Measurements from ENCODE around the gene C18orf63.

The C18orf63 gene

DNA sequence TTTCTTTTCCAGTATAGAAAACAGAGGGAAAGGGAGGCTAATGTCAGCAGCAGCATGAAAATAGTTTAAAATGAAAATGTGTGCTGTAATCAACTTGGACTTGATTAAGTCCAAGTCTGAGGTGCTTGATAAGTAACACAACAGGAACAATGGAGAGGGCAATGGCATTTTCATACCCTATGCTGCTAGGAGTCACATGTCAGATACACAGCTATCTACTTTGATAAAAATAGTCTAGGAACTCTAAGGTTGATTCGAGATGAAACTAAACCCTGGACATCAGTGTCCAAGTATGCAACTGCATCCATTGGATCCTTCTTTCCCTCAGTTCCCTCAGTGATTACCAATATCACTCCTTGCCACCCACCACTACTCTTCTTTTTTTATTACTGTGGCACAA lies 4.6 kb upstream of the C18orf63 start:
- Histone ChIP-seq H3K27me3 (ENCODE audit: insufficient read depth, low read length, poor library complexity, severe bottlenecking) (no peaks in the 10 kb centered on the region), H3K9me3 (ENCODE audit: insufficient read depth, low read depth, low read length) (0 out of 2 replicates have a peak, but pooled peaks cover 3% of the 10 kb centered on the region), H3K79me2 (ENCODE audit: insufficient read depth, low read length) (no peaks in the 10 kb centered on the region), H2AFZ (ENCODE audit: low read length) (no peak overlapping the region), H3K4me3 (ENCODE audit: low read length, poor library complexity, severe bottlenecking) (no peak overlapping the region), H3K9ac (ENCODE audit: low read depth, low read length, poor library complexity, severe bottlenecking) (no peak overlapping the region), H4K20me1 (ENCODE audit: insufficient read depth, low read length, poor library complexity, severe bottlenecking) (no peaks in the 10 kb centered on the region), H3K4me2 (ENCODE audit: low read depth, low read length, poor library complexity, severe bottlenecking) (no peak overlapping the region), H3K36me3 (ENCODE audit: insufficient read depth, low read length) (no peaks in the 10 kb centered on the region), H3F3A (ENCODE audit: low read depth) (no peaks in the 10 kb centered on the region), H3K9me2 (replicated peaks; ENCODE audit: low read depth, low read length) (no peaks in the 10 kb centered on the region), H3K4me1 (ENCODE audit: insufficient read depth, low read length, poor library complexity, severe bottlenecking) (no peaks in the 10 kb centered on the region)
- TF ChIP-seq, protein P1, sequence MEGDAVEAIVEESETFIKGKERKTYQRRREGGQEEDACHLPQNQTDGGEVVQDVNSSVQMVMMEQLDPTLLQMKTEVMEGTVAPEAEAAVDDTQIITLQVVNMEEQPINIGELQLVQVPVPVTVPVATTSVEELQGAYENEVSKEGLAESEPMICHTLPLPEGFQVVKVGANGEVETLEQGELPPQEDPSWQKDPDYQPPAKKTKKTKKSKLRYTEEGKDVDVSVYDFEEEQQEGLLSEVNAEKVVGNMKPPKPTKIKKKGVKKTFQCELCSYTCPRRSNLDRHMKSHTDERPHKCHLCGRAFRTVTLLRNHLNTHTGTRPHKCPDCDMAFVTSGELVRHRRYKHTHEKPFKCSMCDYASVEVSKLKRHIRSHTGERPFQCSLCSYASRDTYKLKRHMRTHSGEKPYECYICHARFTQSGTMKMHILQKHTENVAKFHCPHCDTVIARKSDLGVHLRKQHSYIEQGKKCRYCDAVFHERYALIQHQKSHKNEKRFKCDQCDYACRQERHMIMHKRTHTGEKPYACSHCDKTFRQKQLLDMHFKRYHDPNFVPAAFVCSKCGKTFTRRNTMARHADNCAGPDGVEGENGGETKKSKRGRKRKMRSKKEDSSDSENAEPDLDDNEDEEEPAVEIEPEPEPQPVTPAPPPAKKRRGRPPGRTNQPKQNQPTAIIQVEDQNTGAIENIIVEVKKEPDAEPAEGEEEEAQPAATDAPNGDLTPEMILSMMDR (conservative IDR thresholded peaks at IDR 0.05; ENCODE audit: low read length), result no peak
- TF ChIP-seq EZH2phosphoT487 (IDR thresholded peaks at IDR 0.05; ENCODE audit: borderline replicate concordance), result no peak

DNA sequence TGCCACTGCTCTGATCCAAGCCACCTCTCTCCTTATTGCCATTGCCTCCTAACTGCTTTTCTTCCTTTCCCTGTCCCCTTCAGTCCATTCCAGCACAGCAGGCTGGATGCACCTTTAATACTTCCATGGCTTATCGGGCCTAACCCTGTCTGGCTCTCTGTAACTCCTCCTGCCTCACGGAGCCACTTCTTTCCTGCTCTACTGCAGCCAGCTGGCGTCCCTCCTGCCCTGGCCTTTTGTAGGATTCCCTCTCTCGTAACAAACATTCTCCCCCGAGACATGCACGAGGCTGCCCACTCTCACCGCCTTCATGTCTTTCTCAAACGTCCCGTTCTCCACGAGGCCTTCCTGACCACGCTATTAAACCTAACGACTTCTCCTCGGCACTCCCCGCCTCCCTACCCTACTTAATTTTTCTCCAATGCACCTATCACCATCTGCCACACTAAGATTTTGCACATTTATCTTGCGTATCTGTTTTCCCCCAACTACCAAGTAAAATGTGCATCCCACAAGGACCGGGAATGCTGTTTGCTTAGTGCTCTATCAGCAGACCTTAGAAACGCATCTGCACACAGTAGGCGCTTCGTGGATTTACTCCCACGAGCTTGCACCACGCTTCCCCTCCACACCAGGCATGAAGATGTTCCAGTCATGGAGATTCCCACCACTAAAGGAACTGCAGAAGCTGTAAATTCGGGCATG lies 728 bp upstream of the C18orf63 start:
- Histone ChIP-seq H2AFZ (ENCODE audit: low read length) (no peak overlapping the region), H4K20me1 (ENCODE audit: insufficient read depth, low read length, poor library complexity, severe bottlenecking) (no peaks in the 10 kb centered on the region), H3K4me1 (ENCODE audit: insufficient read depth, low read length, poor library complexity, severe bottlenecking) (no peaks in the 10 kb centered on the region), H3K36me3 (ENCODE audit: insufficient read depth, low read length) (no peaks in the 10 kb centered on the region), H3K9ac (ENCODE audit: low read depth, low read length, poor library complexity, severe bottlenecking) (no peak overlapping the region), H3K79me2 (ENCODE audit: insufficient read depth, low read length) (no peaks in the 10 kb centered on the region), H3K9me2 (replicated peaks; ENCODE audit: low read depth, low read length) (no peaks in the 10 kb centered on the region), H3K4me3 (ENCODE audit: low read length, poor library complexity, severe bottlenecking) (no peak overlapping the region), H3K27me3 (ENCODE audit: insufficient read depth, low read length, poor library complexity, severe bottlenecking) (no peaks in the 10 kb centered on the region), H3K4me2 (ENCODE audit: low read depth, low read length, poor library complexity, severe bottlenecking) (no peak overlapping the region), H3F3A (ENCODE audit: low read depth) (no peaks in the 10 kb centered on the region), H3K9me3 (ENCODE audit: insufficient read depth, low read depth, low read length) (0 out of 2 replicates have a peak, but pooled peaks cover 3% of the 10 kb centered on the region)
- no peak for TF ChIP-seq EZH2phosphoT487 (IDR thresholded peaks at IDR 0.05; ENCODE audit: borderline replicate concordance)
- TF ChIP-seq, protein P1 (conservative IDR thresholded peaks at IDR 0.05; ENCODE audit: low read length), result no peak

DNA sequence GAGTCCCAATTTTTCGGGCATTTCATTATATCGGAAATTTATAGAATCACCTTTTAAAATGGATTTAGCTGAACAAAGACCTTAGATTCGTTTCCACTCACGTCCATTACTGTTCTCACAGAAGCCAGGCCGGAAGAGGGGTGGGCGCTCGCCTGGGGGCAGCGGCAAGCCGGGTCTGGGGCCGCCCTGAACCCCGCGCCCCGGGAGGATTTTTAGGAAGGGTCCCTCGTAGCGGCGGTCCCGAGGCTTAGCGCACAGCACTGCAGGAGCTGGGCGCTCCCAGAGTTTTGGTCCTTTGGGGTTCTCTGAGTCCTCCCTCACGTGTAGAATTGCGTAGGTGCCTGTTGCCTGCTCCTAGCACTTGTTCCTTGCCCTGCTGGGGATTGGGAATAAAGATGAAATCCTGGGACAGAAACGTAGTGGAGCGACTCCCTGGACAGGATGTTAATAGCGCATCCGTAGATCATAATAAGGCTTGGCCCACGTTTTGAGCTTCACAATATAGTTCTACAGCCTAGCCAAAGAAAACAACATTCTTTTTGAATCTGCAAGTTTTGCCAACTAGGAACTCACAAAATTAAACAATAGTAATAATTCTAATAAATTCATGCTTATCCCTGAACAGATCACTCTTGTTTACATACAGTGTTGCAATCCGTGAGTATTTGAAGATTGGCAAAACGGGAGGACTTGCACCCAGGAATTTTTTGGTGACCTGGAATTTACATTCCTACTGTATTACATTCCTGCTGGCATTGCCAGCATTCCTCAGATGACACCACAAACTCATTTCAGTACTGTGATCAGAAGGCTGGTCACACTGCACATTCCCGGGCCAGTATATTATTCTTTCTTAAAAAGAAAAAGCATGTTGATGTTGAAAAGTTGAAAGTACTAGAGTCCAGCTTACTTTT lies 875 bp downstream of the C18orf63 start:
- Histone ChIP-seq H3K4me1 (ENCODE audit: insufficient read depth, low read length, poor library complexity, severe bottlenecking) (no peaks in the 10 kb centered on the region), H3K4me2 (ENCODE audit: low read depth, low read length, poor library complexity, severe bottlenecking) (no peak overlapping the region), H2AFZ (ENCODE audit: low read length) (no peak overlapping the region), H4K20me1 (ENCODE audit: insufficient read depth, low read length, poor library complexity, severe bottlenecking) (no peaks in the 10 kb centered on the region), H3K79me2 (ENCODE audit: insufficient read depth, low read length) (no peaks in the 10 kb centered on the region), H3K9ac (ENCODE audit: low read depth, low read length, poor library complexity, severe bottlenecking) (no peak overlapping the region), H3K4me3 (ENCODE audit: low read length, poor library complexity, severe bottlenecking) (no peak overlapping the region), H3K9me2 (replicated peaks; ENCODE audit: low read depth, low read length) (no peaks in the 10 kb centered on the region), H3K36me3 (ENCODE audit: insufficient read depth, low read length) (no peaks in the 10 kb centered on the region), H3K27me3 (ENCODE audit: insufficient read depth, low read length, poor library complexity, severe bottlenecking) (no peaks in the 10 kb centered on the region), H3K9me3 (ENCODE audit: insufficient read depth, low read depth, low read length) (0 out of 2 replicates have a peak, but pooled peaks cover 3% of the 10 kb centered on the region), H3F3A (ENCODE audit: low read depth) (no peaks in the 10 kb centered on the region)
- TF ChIP-seq, protein P1 (conservative IDR thresholded peaks at IDR 0.05; ENCODE audit: low read length), result no peak
- TF ChIP-seq EZH2phosphoT487 (IDR thresholded peaks at IDR 0.05; ENCODE audit: borderline replicate concordance), result no peak
